Measurements from ENCODE around the gene ANKDD1A. TPM values are rescaled to one million over a fixed set of nuclear protein-coding genes. Genes with fewer than 3 reads are reported as not detected.

The ANKDD1A gene
- total RNA-seq, 4 donors from 2014 or later = 0.45 to 7.8 (median 2.4) TPM

DNA sequence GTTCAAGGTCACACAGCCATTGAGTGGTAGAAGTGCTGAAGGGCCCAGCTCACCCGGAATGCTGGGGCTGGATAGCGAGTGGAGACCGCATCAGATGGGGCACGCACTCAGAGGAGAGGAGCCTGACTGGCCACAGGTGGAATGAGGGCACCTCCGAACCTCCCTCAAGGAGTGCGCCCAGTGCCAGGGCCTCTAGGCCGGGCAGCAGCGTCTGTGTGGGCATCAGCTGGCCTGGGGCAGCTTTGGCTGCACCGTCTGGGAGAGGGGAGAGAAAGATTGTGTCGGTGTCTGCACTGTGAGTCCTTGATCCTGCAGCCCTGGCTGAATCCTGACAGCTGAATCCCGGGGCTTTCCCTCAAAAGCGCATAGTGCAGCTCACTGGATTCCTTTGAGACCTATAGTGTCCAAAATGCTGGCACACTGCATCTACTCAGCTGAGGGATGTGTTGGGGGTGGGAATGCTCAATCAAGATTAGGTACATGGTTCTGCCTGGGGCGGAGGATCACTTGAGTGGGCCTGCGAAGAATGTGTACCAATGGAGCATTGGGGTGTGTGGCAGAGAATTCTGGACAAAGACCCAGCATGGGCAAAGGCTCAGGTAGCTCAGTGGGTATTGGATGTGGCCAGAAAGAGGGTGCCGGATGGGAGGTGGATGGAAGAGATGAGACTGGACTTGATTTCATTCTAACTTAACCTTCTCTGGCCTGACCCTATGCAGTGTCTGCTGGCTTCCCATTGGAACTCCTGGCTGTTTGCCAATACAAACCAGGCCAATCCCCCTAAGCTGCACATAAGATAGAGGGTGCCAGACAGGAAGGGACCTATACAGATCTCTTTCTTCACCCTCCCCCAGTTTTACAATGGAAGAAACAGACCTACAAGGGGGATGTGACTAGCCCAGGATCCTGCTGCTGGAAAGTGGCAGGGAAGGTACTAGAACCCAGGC lies 950 bp downstream of the ANKDD1A start:
- H3K9me3 ChIP-seq = no peaks in the 10 kb centered on the region
- WGBS, 2 donors = 83 to 85% methylated on average over 9 to 11 of the region's 15 CpGs
- TF ChIP-seq POLR2A (IDR thresholded peaks at IDR 0.05) = no peak
- TF ChIP-seq, protein P1, sequence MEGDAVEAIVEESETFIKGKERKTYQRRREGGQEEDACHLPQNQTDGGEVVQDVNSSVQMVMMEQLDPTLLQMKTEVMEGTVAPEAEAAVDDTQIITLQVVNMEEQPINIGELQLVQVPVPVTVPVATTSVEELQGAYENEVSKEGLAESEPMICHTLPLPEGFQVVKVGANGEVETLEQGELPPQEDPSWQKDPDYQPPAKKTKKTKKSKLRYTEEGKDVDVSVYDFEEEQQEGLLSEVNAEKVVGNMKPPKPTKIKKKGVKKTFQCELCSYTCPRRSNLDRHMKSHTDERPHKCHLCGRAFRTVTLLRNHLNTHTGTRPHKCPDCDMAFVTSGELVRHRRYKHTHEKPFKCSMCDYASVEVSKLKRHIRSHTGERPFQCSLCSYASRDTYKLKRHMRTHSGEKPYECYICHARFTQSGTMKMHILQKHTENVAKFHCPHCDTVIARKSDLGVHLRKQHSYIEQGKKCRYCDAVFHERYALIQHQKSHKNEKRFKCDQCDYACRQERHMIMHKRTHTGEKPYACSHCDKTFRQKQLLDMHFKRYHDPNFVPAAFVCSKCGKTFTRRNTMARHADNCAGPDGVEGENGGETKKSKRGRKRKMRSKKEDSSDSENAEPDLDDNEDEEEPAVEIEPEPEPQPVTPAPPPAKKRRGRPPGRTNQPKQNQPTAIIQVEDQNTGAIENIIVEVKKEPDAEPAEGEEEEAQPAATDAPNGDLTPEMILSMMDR (IDR thresholded peaks at IDR 0.05) = no peak
- H3K27me3 ChIP-seq = no peaks in the 10 kb centered on the region
- H3K4me3 ChIP-seq = peak overlapping the region; percentile 38 to 71 (median 54)
- peak overlapping the region in 2 of 4 donors; percentile 60 to 73 for H3K27ac ChIP-seq
- peaks cover 4 to 23% (median 12%) of the 10 kb centered on the region in 3 donors for H3K4me1 ChIP-seq
- no peak for DNase-seq
- H3K36me3 ChIP-seq = no peaks in the 10 kb centered on the region
- intact Hi-C loops (cut with DNase I) = no loop called here

DNA sequence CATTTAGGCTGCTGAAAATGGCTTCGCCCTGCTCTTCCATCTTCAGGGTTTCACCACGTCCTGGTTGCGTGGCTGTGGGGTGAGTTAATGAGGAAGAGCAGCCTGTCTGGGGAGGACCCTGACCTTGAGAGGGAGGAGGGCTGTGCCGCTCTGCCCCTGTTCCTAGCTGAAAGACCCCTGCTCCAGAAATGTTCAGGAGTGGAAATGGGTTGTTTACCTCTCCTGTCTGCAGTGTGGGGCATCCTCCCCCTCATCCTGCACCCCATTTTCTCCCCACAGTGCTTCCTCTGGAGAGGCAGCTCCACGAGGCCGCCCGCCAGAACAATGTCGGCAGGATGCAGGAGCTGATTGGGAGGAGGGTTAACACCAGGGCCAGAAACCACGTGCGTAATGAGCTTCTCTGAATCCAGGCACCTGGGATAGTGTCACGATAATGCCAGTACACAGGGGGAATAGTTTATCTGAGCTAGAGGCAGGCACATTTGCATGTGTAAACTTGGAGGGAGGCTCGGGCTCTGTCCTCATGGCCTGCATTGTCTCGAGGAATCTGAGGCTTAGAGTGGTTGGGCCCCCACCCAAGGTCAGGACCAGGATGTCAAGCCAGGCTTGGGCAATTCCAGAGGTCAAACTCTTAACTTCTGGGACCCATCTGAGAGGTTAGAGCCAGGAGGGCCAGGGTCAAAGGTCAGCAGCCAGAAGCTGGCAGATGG lies 4.0 kb downstream of the ANKDD1A start:
- no peak overlapping the region for H3K27ac ChIP-seq
- peaks cover 4 to 23% (median 12%) of the 10 kb centered on the region in 3 donors for H3K4me1 ChIP-seq
- H3K4me3 ChIP-seq = no peak overlapping the region
- H3K36me3 ChIP-seq = no peaks in the 10 kb centered on the region
- WGBS, 2 donors = 66 to 71% methylated on average over 7 to 10 of the region's 13 CpGs
- no peak for DNase-seq
- H3K9me3 ChIP-seq = no peaks in the 10 kb centered on the region
- no peaks in the 10 kb centered on the region for H3K27me3 ChIP-seq
- intact Hi-C loops (cut with DNase I) = no loop called here
- TF ChIP-seq, protein P1 (IDR thresholded peaks at IDR 0.05) = no peak
- TF ChIP-seq POLR2A (IDR thresholded peaks at IDR 0.05) = no peak

DNA sequence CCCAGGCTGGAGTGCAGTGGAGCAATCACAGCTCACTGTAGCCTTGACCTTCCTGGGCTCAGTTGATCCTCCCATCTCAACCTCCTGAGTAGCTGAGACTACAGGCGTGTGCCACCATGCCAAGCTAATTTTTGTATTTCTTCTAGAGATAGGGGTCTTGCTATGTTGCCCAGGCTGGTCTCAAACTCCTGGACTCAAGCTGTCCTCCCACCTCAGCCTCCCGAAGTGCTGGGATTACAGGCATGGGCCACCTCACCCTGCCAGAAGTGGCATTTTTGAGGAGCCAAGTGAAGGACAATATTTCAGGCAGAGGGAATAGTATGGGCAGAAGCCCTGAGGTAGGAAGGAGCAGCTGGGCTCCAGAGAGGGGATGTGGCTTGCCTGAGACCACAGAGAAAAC lies 4.7 kb downstream of the ANKDD1A start:
- Histone ChIP-seq H3K27ac (no peak overlapping the region), H3K4me3 (no peak overlapping the region), H3K4me1 (peaks cover under 1 to 22% (median 10%) of the 10 kb centered on the region in 3 donors), H3K9me3 (no peaks in the 10 kb centered on the region), H3K27me3 (no peaks in the 10 kb centered on the region), H3K36me3 (no peaks in the 10 kb centered on the region)
- DNase-seq = no peak
- intact Hi-C loops (cut with DNase I) = no loop called here
- WGBS, 2 donors = 89 to 90% methylated on average over 1 to 2 of the region's 2 CpGs
- TF ChIP-seq, protein P1 (IDR thresholded peaks at IDR 0.05) = no peak
- no peak for TF ChIP-seq POLR2A (IDR thresholded peaks at IDR 0.05)

GRCh38 chr15:64917211-64917610 lies 5.5 kb downstream of the ANKDD1A start:
- H3K9me3 ChIP-seq = no peaks in the 10 kb centered on the region
- DNase-seq = no peak
- no peaks in the 10 kb centered on the region for H3K36me3 ChIP-seq
- TF ChIP-seq POLR2A (IDR thresholded peaks at IDR 0.05) = no peak
- TF ChIP-seq, protein P1 (IDR thresholded peaks at IDR 0.05) = no peak
- no peak overlapping the region for H3K4me3 ChIP-seq
- H3K27me3 ChIP-seq = no peaks in the 10 kb centered on the region
- intact Hi-C loops (cut with DNase I) = no loop called here
- 80 to 96% methylated on average over 1 to 7 of the region's 9 CpGs for WGBS, 2 donors
- H3K4me1 ChIP-seq = peaks cover 0 to 22% (median 2%) of the 10 kb centered on the region in 3 donors
- H3K27ac ChIP-seq = no peak overlapping the region

- H3K9me3 ChIP-seq = no peaks in the 10 kb centered on the region
- no peaks in the 10 kb centered on the region for H3K27me3 ChIP-seq
- H3K4me1 ChIP-seq = peaks cover 0 to 19% (median 3%) of the 10 kb centered on the region in 3 donors
- no peaks in the 10 kb centered on the region for H3K36me3 ChIP-seq
- intact Hi-C loops (cut with DNase I) = no loop called here
- H3K27ac ChIP-seq = no peak overlapping the region
- H3K4me3 ChIP-seq = no peak overlapping the region
- DNase-seq = no peak
- TF ChIP-seq, protein P1 (IDR thresholded peaks at IDR 0.05) = no peak
- no peak for TF ChIP-seq POLR2A (IDR thresholded peaks at IDR 0.05)
- WGBS, 2 donors = 88 to 100% methylated on average over 3 of the region's 4 CpGs
Measured at GRCh38 chr15:64919721-64920120, 8.0 kb downstream of the ANKDD1A start.

Data from esophagus squamous epithelium (tissue), 5 donors.